Lung microvascular endothelial cell (primary cell): ENCODE results near the gene GNPDA2. TPM values are rescaled to one million over a fixed set of nuclear protein-coding genes. Genes with fewer than 3 reads are reported as not detected.
"Not testable (repeated sequence)": the region's sequence is repeated elsewhere in the genome, so short reads cannot be mapped to it uniquely, and the experiment has no call there.

ENCODE experiments used
- DNase-seq, 2 donors: peaks; one replicate each; pipeline versions ENCODE4 v3.0.0 to v3.0.0-alpha.2; 2010; ENCODE audit warnings: low read depth in 2 of 2
- total RNA-seq: library from RNA; depleted of rRNA; stranded (reverse); fragments of >200 nt; gene quantifications from 2 replicates; pipeline ENCODE4 v1.2.1, GENCODE V29; 2014

The GNPDA2 gene
- total RNA-seq, result 11.7 and 17.2 TPM in 2 replicates

DNA sequence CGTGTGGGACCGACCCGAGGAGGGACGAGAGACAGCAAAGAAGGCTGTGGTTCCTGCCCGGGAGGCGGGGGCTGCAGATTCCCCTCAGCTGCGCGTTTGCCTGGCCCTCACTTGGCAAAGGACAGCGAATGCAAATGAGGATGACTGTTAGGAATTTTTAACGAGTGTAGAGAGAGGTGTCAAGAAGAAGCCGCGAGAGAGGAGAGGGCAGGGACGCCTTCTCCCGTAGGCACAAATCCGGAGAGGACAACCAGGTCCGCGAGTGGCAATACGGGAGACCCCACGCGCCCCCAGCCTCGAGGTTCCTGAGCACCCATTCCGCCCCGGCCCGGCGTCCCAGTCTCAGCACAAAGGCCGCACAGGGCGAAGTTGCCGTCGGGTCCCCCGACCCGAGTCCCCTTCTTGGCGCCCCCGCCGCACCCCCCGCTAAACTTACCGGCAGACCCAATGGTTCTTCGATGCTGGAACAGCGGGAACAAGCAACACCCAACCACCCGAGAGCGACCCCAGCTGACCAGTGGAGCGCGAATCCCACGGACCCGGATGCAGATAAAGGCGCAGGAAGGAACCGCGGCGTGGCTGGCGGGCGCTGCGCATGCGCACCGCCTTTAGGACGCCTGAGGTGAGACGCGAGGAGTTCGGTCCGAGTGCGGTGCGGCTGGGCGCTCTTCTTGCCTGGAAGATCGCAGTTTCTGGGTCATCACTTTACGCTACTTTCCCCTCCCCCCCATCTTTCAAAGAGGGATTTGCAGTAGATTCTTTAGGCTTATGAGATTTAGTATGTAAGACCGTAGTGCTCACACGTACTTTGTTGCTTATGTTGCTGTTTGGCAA, at the start of gene GNPDA2:
Gene GNPDA2 (minus strand): TSS at position 519 of the 834 bp plus-strand sequence. CDS start 4,349 bp downstream, outside the sequence.
- DNase-seq, result peak; percentile 89 to 91

DNA sequence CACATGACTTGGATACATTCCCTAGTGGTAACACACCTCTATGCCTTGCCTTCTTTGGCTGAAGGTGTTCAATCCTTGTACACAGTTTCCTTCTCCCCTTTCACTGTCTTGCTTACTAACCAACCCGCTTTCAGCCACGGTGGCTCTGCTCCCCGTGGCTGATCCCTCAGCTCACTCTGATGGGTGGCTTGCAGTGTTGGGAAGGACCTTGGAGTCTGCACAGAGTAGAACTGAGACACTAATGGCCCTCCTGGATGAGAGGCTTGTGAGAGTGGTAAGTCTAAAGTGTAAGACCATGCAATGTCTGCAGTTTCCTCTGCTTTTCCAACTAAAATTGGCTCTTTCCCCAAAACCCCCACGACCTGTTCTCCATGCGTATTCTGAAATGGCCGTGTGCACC, 46.0 kb upstream of the GNPDA2 start:
- no peak for DNase-seq

DNA sequence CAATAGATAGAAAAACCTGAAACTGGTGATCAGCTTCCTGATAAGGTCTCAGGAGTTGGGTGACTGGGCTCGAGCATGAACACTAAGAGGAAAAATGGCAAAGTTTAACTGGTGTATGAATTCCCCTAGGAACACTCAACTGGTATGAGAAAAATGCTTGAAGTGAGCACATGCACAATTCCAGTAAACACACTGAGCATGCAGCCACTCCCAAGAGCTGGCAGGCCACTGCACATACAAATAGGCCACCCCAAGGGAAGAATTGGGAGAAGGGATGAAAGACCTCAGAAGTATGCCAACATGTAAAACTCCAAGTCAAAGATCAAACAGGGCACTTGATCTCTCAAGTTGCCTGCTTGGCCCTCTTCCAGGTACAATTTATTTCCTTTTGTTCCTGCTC, 45.4 kb upstream of the GNPDA2 start:
- no peak for DNase-seq

DNA sequence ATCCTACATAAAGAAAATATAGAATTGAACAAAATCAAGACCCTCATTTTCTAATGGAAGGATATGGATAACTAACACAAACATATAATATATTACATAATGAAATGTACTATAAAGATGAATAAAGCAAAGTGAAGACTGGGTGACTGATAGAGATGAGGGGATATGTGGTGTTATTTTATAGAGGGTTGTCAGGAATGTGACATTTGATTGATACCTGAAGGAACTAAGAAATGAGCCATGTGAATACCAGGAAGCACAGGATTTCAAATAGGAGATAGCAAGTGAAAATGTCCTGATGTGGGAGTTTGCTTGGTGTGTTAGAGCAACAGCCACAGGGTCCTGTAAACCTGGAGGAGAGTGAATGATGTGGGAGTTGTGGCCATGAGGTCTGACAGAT, 40.1 kb upstream of the GNPDA2 start:
- DNase-seq, result no peak

DNA sequence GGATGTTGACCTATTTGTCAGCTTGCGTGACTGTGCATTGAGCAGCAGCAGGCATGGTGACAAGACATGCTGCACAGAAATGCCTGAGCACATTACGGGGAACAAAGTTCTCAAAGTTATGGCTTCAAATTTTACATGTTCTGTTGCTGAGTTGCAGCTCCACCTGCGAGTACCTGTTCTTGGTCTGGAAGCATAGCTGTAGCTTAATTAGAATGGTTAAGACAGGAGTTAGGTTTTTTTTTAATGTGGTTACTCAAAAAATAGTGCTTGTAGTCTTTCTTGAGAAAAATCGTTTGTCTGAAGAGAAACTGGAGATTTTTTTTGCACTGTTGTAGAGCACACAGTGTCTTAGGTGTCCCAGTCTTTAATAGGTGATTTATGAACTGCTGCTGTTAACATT, 38.8 kb upstream of the GNPDA2 start:
- DNase-seq, result no peak

DNA sequence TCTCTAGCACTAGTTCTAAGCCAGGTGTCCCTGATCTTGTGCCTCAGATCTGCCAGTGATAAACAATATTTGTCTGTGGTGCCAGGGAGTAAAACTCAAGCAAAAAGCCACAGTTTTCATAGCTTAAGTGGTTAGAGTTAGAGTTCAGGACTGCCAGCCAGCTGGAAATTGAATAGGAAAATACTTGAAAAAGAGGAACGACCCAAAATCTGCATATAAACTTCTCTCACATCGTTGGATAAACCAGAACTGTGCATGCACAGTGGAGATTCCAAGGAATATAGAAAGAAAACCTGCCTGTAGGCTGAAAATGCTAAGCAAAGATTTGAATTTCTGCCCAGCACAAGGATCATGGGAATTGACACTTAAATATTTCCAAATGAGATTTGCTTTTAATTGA, 35.0 kb upstream of the GNPDA2 start:
- DNase-seq, result no peak

DNA sequence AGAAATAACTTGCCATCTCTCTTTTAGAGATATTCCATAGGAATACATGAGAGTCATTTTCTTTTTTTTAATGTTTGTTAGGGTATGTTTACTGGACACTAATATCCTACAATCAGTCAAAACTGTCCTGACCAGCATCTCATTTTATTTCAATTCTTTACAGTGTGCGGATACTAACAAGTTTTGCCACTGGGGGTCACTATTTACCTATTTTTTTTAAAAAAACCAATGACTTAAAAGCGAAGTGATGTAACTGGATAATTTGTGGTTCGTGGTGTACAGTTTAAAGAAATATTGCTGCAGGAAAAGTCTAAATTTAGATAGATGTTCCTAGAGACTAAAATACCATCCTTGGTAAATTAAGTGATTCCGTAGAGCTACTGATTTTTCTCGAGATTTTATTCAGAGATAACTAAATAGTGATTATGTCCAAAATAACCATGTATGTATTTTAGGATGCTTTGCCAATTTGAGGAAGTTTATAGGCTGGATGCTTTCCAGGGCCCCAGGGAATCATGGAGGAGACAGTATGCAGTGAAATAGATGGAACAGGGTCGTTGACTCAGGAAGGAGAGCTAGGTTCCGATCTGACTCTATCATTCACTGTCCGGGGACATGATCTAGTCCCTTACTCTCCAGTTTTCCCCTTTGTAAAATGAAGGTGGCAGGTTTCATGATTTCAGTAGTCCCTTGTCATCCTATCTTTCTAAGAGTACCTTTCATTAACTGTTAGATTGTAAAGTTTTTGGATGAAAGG, 34.0 kb upstream of the GNPDA2 start:
- DNase-seq, result peak; percentile 22 to 42

DNA sequence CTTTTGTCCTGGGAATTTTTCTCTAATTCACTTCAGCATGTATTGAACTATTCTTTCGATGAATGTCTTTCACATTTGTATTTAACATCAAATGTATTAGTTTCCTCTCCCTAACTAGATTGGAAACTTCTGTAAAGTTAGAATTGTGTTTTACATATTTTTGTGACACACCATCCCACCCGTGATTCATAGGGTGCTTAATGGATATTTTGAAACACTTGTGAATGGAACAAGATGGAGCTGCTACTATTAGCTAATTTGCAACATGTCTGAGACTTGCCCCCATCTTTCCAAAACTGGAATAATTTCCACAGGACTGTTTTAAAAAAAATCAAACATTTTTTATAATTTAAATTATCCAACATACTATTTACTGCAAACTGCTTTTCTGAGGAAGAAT, 30.2 kb upstream of the GNPDA2 start:
- DNase-seq, result no peak

DNA sequence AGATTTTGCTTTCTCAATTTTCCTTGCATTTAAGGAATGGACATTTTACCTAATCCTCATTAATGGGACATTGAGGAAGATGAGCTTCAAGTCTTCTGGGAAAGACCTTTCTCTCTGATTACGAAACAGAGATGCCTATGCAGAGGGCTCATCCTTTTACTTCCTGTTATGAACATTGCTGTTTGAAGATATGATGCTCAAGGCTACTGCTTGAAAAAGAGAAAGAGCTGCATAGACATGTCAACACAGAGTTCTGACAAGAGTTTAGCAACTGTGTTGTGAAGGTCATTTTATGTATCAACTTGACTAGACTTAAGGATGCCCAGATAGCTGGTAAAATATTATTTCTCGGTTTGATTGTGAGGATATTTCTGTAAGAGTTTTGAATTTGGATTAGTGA, 13.8 kb upstream of the GNPDA2 start:
- DNase-seq, result no peak

DNA sequence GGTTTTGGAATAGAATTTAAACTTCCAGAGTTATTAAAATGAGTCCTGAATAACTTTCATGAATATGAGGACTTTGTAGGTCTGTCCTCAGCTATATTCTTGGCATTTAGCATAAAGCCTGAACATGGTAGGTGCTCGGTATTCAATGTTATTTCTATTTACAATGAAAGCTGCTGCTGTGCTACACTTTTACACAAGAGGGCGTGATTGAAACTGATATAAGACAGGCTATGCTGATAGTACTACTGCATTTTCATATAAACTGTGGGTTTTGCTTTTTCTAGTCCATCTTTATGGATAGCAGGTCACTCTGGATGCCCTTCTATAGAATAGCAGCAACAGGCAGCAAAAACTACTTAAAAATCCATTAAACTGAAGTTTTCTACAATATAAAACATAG, 12.3 kb upstream of the GNPDA2 start:
- DNase-seq, result peak in 1 of 2 donors; percentile 18

DNA sequence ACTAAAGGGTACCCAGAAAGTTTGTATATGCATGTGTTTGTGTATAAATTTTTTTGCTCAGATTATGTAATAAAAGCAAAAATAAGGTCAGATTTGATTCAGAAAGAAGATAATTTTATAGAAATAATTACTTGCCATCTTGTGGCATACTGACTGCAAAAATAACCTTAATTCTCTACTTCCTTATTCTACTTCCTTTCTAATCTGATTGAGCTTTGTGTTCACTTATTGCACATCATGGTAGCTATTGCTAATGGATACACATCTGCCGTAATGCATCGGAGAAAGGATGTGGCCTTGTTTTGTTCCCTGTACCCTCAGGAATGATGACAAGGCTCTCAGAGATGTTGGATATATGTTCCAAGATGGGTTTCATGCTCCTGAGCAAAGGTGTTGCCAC, 10.5 kb upstream of the GNPDA2 start:
- no peak for DNase-seq

DNA sequence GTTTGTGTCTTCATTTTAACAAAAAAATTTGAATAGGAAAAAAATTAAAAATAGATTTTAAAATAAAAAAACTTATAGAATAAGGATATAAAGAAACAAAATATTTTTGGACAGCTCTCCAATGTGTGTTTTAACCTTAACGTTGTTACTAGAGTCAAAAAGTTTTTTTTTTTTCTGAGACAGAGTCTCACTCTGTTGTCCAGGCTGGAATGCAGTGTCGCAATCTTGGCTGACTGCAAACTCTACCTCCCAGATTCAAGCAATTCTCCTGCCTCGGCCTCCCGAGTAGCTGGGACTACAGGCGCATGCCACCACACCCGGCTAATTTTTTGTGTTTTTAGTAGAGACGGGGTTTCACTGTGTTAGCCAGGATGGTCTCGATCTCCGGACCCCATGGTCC, 2.3 kb upstream of the GNPDA2 start:
- DNase-seq, result not testable (repeated sequence)

DNA sequence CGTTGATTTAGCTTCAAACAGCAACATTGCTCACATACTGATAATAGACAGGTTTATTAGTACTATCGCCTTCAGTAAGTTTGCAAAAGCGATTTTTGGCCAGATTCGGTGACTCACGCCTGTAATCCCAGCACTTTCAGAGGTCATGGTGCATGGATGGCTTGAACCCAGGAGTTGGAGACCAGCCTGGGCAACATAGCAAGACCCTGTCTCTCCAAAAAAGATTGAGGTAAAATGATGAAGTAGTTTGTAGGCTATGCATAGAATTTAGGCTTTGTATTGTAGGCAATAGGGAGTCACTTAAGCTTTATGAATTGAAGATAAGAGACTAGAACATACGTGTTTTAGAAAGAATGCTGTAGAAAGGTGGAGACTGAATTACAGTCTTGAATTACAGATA, 1.1 kb upstream of the GNPDA2 start:
- DNase-seq, result no peak

DNA sequence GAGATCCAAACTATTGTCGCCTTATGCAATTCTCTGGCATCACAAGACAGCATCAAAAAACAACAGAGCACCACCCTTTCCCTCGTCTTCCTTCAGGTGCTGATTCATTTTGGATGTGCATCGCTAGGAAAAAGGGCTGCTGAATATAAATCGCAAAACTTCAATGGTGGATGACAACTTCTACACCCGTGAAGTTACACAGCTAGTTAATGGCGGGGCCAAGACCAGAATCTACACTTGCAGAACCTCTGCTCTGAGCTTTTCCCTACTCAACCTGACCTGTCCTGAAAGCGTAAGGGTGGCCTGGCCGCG, 674 bp downstream of the GNPDA2 start:
- DNase-seq, result no peak

DNA sequence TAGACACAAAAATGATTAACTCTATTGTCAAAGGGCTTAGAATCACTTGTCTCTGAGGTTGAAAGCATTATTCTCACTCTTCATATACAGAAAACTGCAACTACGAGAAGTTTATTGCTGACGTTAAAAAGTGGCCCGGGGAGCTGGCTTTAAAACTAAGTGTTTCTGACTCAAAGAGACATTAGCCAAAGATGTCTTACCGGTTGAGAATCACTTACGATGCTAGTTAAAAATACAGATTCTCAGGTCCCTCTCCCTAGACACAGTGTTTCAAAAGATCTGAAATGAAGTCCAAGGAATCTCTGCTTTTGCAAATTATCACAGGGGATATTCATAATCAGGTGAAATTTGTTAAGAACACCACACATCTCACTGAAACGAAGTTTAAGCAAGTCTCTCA, 1.2 kb downstream of the GNPDA2 start:
- DNase-seq, result no peak

DNA sequence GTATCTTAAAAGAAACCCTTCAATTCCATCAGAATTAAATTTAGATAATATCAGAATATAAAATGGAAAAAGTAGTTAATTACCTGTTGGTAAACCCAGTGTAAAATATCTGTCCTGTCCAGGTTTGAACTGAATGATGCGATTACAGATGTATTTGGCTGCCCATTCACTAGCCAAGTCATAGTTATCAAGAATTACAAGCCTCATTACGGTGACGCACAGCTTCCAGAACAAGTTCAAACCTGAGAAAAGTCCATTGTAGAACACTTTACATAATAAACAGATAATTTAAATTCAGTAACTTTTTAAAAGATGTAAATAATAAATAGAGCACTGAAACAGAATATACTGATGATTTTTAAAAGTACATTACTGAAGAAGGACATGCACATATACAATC, 4.4 kb downstream of the GNPDA2 start:
- DNase-seq, result no peak

DNA sequence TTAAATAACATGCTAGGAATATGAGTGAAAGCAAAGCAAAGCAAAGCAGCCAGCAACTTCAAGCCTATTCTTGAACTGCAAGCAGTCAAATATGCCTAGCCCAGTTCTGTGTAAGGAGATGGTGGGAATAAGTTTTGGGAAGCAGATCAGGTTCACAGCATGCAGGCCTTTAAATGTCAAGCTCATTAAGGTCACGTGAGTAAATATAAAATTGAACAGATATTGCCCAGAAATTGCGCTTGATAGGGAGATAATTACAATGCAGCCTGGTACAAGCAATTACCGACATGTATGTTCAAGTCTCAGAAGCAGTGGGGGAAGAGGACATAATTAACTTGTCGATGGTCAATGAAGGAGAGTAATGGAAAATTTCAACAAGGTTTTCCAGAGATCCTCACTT, 6.0 kb downstream of the GNPDA2 start:
- no peak for DNase-seq

DNA sequence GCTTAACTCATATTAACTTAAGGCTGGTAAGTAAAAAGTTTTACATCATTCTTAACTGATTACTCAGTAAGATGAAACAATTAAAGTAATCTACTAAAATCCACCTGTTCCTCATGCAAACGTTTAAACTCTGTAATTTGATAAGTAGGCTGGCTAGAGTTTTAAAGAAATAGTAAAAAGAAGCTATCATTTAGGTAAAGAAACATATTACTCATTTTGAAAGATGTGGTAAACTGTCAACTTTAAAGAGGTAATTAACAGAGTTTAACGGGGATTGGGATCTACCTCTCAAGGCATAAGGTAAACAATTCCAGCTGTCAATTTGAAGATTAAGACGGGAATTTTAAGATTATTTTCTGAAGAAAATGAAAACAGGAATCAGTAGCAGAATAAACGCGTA, 9.8 kb downstream of the GNPDA2 start:
- no peak for DNase-seq

DNA sequence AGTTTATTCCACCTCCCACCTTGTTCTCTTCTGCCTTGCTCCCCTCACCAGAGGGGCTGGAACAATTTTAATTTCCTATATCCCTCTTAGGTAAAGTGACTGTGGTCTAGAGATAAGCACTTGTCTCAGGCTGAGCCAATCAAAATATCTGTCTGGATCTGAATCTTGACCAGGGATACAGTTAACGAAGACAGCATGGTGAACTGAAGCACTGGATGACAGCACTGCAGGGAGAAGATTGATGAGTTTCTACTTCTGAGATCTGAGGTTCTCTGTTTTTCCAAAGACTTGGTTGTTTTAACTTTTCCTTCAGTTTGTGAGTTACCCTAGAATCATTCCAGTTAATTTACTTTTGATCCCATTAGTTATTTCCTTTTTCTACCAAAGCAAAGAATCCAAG, 13.2 kb downstream of the GNPDA2 start:
- DNase-seq, result no peak

DNA sequence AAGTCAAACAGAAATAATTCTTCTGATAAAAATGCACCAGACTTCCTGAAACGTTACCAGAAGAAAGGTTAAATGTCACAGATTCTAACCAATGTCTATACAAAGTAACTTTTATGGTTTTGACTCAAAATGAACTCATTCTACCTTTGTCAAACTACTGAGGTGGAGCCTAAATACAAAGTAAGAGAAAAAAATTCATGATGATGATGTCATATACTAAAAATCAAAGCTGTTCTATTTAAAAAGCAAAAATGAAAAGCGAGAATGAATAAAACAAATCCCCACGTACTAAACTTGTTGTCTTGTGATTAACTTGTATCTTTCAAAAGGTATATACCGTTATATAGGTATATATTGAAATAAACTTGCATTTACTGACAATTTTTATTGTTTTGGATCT, 21.7 kb downstream of the GNPDA2 start:
- DNase-seq, result no peak

DNA sequence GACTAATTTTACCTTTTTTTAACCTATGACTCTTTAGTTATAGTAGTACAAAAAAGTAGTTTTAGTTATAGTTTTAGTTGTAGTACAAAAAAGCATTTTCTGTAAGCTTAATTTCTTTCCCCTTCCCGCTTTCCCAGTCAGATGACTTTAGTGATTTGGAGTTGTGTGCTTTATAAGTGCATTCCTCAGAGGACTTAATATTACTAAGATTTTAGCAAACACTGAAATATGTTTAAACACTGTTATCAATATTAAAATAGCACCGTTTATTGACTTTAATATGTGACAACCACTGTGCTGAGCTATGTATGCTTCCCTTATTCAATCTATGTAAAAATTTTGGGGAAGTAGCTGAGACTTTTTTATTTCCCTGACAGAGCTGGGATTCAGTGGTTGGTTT, 25.3 kb downstream of the GNPDA2 start:
- no peak for DNase-seq

DNA sequence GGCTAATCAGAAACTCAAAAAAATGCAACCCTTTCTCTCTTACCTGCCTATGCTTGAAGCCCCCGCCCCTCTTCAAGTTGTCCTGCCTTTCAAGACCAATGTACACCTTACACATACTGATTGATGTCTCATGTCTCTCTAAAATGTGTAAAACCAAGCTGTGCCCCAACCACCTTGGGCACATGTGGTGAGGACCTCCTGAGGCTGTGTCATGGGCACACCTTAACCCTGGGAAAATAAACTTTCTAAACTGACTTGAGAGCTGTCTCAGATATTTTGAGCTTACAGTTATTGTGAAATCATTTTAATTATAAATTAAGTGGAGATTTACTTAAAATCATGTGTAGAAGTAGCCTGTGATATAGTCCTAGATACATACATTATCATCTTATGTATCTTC, 25.9 kb downstream of the GNPDA2 start:
- DNase-seq, result no peak

DNA sequence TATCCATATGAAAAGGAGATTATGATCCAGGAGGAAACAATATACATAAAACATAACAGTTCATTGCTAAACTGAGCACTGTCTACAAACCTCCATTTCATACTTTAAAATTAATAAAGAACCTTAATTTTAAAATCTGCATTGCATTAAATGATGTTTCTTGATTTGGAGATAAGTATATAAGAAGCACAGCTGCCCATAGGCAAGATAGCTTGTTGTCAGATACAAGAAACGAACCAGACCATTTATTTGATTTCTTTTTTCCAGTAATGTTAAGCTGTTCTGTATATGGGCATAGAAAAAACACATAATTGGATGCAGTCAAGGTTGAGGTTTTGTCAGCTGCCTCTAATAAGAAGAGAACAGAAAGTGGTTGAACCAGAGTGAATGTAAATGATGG, 41.7 kb downstream of the GNPDA2 start:
- no peak for DNase-seq
